K562 (cell line): ENCODE data around the gene DNAJB2.
"Not testable (repeated sequence)": the region's sequence is repeated elsewhere in the genome, so short reads cannot be mapped to it uniquely, and the experiment has no call there.

Experiments
- CREB1 ChIP-seq, 2 experiments: sonication (generic) in 1 of 2; formaldehyde crosslinking in 1 of 2; IDR thresholded peaks; 2 replicates each; pipeline versions ENCODE4 v1.6.1 to v1.8.0; 2012 to 2022; ENCODE audit warnings: inconsistent platforms in 1 of 2, mild to moderate bottlenecking in 1 of 2, missing genetic modification reagents in 1 of 2, moderate library complexity in 1 of 2
- POU5F1 ChIP-seq: fragments of 150-350 bp; IDR thresholded peaks from 2 replicates; pipeline ENCODE4 v1.6.1; 2014; ENCODE audit warnings: borderline replicate concordance, low read length, low read depth, mild to moderate bottlenecking; ENCODE audit not compliant: partially characterized antibody
- RAD21 ChIP-seq, 2 experiments: fragments of 250-450 bp in 1 of 2; fragments of 450-650 bp in 1 of 2; sonication (Bioruptor Pico) in 1 of 2; formaldehyde crosslinking in 1 of 2; IDR thresholded peaks in 1 of 2; conservative IDR thresholded peaks in 1 of 2; 2 replicates each; pipeline versions ENCODE4 v1.4.0 to v1.8.0; 2020 to 2022; ENCODE audit warnings: mild to moderate bottlenecking in 2 of 2, moderate library complexity in 1 of 2
- ZSCAN32 ChIP-seq: fragments of 450-650 bp; formaldehyde crosslinking; IDR thresholded peaks from 2 replicates; pipeline ENCODE4 v1.4.0; 2020; ENCODE audit warnings: mild to moderate bottlenecking, moderate library complexity
- TF ChIP-seq, protein P1 (sequence below): fragments of 250-450 bp; sonication (Bioruptor Pico); IDR thresholded peaks from 2 replicates; pipeline ENCODE4 v1.5.0; 2020; ENCODE audit warnings: mild to moderate bottlenecking, borderline replicate concordance
- TF ChIP-seq, protein P2 (sequence below): fragments of 200-600 bp; sonication (generic); IDR thresholded peaks from one replicate; pipeline ENCODE4 v1.6.1; 2012; ENCODE audit warnings: mild to moderate bottlenecking, low read depth, low read length, inconsistent platforms

- TF ChIP-seq CREB1 (IDR thresholded peaks at IDR 0.05); CREB1 (CRISPR knock-in tag; IDR thresholded peaks at IDR 0.05); POU5F1; RAD21 (CRISPR knock-in tag; conservative IDR thresholded peaks at IDR 0.05 in 1 of 2, IDR thresholded peaks at IDR 0.05 in 1 of 2); ZSCAN32 (CRISPR knock-in tag): not testable (repeated sequence)
- TF ChIP-seq, protein P1, sequence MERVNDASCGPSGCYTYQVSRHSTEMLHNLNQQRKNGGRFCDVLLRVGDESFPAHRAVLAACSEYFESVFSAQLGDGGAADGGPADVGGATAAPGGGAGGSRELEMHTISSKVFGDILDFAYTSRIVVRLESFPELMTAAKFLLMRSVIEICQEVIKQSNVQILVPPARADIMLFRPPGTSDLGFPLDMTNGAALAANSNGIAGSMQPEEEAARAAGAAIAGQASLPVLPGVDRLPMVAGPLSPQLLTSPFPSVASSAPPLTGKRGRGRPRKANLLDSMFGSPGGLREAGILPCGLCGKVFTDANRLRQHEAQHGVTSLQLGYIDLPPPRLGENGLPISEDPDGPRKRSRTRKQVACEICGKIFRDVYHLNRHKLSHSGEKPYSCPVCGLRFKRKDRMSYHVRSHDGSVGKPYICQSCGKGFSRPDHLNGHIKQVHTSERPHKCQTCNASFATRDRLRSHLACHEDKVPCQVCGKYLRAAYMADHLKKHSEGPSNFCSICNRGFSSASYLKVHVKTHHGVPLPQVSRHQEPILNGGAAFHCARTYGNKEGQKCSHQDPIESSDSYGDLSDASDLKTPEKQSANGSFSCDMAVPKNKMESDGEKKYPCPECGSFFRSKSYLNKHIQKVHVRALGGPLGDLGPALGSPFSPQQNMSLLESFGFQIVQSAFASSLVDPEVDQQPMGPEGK: not testable (repeated sequence)
- TF ChIP-seq, protein P2, sequence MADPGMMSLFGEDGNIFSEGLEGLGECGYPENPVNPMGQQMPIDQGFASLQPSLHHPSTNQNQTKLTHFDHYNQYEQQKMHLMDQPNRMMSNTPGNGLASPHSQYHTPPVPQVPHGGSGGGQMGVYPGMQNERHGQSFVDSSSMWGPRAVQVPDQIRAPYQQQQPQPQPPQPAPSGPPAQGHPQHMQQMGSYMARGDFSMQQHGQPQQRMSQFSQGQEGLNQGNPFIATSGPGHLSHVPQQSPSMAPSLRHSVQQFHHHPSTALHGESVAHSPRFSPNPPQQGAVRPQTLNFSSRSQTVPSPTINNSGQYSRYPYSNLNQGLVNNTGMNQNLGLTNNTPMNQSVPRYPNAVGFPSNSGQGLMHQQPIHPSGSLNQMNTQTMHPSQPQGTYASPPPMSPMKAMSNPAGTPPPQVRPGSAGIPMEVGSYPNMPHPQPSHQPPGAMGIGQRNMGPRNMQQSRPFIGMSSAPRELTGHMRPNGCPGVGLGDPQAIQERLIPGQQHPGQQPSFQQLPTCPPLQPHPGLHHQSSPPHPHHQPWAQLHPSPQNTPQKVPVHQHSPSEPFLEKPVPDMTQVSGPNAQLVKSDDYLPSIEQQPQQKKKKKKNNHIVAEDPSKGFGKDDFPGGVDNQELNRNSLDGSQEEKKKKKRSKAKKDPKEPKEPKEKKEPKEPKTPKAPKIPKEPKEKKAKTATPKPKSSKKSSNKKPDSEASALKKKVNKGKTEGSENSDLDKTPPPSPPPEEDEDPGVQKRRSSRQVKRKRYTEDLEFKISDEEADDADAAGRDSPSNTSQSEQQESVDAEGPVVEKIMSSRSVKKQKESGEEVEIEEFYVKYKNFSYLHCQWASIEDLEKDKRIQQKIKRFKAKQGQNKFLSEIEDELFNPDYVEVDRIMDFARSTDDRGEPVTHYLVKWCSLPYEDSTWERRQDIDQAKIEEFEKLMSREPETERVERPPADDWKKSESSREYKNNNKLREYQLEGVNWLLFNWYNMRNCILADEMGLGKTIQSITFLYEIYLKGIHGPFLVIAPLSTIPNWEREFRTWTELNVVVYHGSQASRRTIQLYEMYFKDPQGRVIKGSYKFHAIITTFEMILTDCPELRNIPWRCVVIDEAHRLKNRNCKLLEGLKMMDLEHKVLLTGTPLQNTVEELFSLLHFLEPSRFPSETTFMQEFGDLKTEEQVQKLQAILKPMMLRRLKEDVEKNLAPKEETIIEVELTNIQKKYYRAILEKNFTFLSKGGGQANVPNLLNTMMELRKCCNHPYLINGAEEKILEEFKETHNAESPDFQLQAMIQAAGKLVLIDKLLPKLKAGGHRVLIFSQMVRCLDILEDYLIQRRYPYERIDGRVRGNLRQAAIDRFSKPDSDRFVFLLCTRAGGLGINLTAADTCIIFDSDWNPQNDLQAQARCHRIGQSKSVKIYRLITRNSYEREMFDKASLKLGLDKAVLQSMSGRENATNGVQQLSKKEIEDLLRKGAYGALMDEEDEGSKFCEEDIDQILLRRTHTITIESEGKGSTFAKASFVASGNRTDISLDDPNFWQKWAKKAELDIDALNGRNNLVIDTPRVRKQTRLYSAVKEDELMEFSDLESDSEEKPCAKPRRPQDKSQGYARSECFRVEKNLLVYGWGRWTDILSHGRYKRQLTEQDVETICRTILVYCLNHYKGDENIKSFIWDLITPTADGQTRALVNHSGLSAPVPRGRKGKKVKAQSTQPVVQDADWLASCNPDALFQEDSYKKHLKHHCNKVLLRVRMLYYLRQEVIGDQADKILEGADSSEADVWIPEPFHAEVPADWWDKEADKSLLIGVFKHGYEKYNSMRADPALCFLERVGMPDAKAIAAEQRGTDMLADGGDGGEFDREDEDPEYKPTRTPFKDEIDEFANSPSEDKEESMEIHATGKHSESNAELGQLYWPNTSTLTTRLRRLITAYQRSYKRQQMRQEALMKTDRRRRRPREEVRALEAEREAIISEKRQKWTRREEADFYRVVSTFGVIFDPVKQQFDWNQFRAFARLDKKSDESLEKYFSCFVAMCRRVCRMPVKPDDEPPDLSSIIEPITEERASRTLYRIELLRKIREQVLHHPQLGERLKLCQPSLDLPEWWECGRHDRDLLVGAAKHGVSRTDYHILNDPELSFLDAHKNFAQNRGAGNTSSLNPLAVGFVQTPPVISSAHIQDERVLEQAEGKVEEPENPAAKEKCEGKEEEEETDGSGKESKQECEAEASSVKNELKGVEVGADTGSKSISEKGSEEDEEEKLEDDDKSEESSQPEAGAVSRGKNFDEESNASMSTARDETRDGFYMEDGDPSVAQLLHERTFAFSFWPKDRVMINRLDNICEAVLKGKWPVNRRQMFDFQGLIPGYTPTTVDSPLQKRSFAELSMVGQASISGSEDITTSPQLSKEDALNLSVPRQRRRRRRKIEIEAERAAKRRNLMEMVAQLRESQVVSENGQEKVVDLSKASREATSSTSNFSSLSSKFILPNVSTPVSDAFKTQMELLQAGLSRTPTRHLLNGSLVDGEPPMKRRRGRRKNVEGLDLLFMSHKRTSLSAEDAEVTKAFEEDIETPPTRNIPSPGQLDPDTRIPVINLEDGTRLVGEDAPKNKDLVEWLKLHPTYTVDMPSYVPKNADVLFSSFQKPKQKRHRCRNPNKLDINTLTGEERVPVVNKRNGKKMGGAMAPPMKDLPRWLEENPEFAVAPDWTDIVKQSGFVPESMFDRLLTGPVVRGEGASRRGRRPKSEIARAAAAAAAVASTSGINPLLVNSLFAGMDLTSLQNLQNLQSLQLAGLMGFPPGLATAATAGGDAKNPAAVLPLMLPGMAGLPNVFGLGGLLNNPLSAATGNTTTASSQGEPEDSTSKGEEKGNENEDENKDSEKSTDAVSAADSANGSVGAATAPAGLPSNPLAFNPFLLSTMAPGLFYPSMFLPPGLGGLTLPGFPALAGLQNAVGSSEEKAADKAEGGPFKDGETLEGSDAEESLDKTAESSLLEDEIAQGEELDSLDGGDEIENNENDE: not testable (repeated sequence)
Measured at GRCh38 chr2:219287116-219287440, 7.9 kb downstream of the DNAJB2 start.
